Heart left ventricle (tissue), 16 donors: ENCODE measurements around the gene COBL. TPM values are rescaled to one million over a fixed set of nuclear protein-coding genes. Genes with fewer than 3 reads are reported as not detected.

Source experiments
- ATAC-seq, 4 donors: fragments of 200-7000 bp; cut with Tn5 transposase; one replicate each; pipeline ENCODE4 v1.9.1; 2020 to 2022; ENCODE audit warnings: moderate library complexity in 4 of 4, mild to moderate bottlenecking in 3 of 4, moderate number of reproducible peaks in 1 of 4
- DNase-seq, 5 donors: peaks; one replicate each; pipeline ENCODE4 v3.0.0-alpha.2; 2020
- H3K27ac ChIP-seq, 12 donors: fragments of 200-600 bp; sonication (generic) in 4 of 12; one replicate each; pipeline versions ENCODE4 v1.5.0 to v1.8.0; 2016 to 2022; ENCODE audit warnings: mild to moderate bottlenecking in 2 of 12
- H3K27me3 ChIP-seq, 9 donors: fragments of 200-600 bp; sonication (generic) in 2 of 9; one replicate each; pipeline versions ENCODE4 v1.5.1 to v1.8.0; 2016 to 2022; ENCODE audit warnings: mild to moderate bottlenecking in 3 of 9
- H3K36me3 ChIP-seq, 9 donors: fragments of 200-600 bp; sonication (generic) in 2 of 9; one replicate each; pipeline versions ENCODE4 v1.5.0 to v1.8.0; 2018 to 2022; ENCODE audit warnings: mild to moderate bottlenecking in 2 of 9
- H3K4me1 ChIP-seq, 12 donors: fragments of 200-600 bp; sonication (generic) in 4 of 12; one replicate each; pipeline versions ENCODE4 v1.5.0 to v1.8.0; 2016 to 2022; ENCODE audit warnings: mild to moderate bottlenecking in 3 of 12
- H3K4me3 ChIP-seq, 12 donors: fragments of 200-600 bp; sonication (generic) in 4 of 12; one replicate each; pipeline versions ENCODE4 v1.5.0 to v1.8.0; 2017 to 2022; ENCODE audit warnings: mild to moderate bottlenecking in 9 of 12, moderate library complexity in 4 of 12
- H3K9me3 ChIP-seq, 12 donors: fragments of 200-600 bp; sonication (generic) in 4 of 12; one replicate each; pipeline versions ENCODE4 v1.5.0 to v1.8.0; 2016 to 2022; ENCODE audit warnings: mild to moderate bottlenecking in 1 of 12
- POLR2A ChIP-seq, 2 donors: fragments of 450-650 bp; IDR thresholded peaks; one replicate each; pipeline ENCODE4 v1.6.1; 2017; ENCODE audit warnings: antibody characterized with exemption in 2 of 2, mild to moderate bottlenecking in 2 of 2, moderate library complexity in 2 of 2
- WGBS, 4 donors: extraction: QIAGEN DNeasy Blood & Tissue Kit in 2 of 4; methylation state at CpG; one replicate each; pipeline versions ENCODE4 v1.1.5 to v1.1.7; 2013 to 2018; 5-methylcytosine and 5-hydroxymethylcytosine counted together
- intact Hi-C, 10 donors: fragments of 100-400 bp; cut with DNase I; formaldehyde crosslinking; loops; one replicate each; pipeline versions ENCODE4 v1.11.1 to v1.14.2; 2022
- polyA plus RNA-seq, 2 donors: library from polyadenylated mRNA; stranded (reverse); fragments of 200-250 nt; gene quantifications; one replicate each; pipeline ENCODE4 v1.2.3, GENCODE V29; 2013
- total RNA-seq, 9 donors: library from RNA; depleted of rRNA in 2 of 9; stranded (reverse); fragments of >200 nt in 2 of 9; fragmentation: NEBNext Ultra II Directional in 3 of 9; extraction: Animal tissue kit (Norgen Biotek cat#: 25700) in 3 of 9; gene quantifications; one replicate each; pipeline versions ENCODE4 v1.1.0 to v1.2.4, GENCODE V29; 2016 to 2023
- TF ChIP-seq, protein P1 (sequence below), 12 donors: fragments of 200-600 bp; sonication (generic) in 4 of 12; IDR thresholded peaks; one replicate each; pipeline versions ENCODE4 v1.5.0 to v1.8.0; 2018 to 2022; ENCODE audit warnings: antibody characterized with exemption in 12 of 12, mild to moderate bottlenecking in 5 of 12
- donor health status: ischemic (EF 13 %, LVEDD 7.1; RV severe dilation, severe dysfunction).
- donor health status: healthy with polysubstance abuse.
- donor health status: DM: no; HTN: yes; CAD: no.
- donor health status: DM: no; HTN: no; CAD: no.
- donor health status: ischemic (EF 25% LVEDD 6.9; RV normal size, moderate dysfunction).
- donor health status: ischemic (EF 25% LVEDD 5.7; RV mildly dilated, moderate dysfunction).
- donor health status: healthy.
- donor health status: DM: yes; HTN: yes; CAD: no.
- donor health status: ischemic (EF 35%, LVEDD 5.7; RV mildly dilated, moderate dysfunction).
- donor health status: nonischemic (EF 11% LVEDD 7.7; RV severe dilation, severe dysfunction).
- donor health status: DM: yes; HTN: yes; CAD: no.
- donor health status: PGD.
- donor health status: ischemic (EF 29% LVEDD 5.4; RV normal size, mild dysfunction).
- donor health status: nonischemic (EF 23%, LVEDD 6.1; RV moderate dilation, normal function).

Gene COBL
- total and polyA plus RNA-seq, 11 donors = 25.9 to 123 (median 80.4) TPM

DNA sequence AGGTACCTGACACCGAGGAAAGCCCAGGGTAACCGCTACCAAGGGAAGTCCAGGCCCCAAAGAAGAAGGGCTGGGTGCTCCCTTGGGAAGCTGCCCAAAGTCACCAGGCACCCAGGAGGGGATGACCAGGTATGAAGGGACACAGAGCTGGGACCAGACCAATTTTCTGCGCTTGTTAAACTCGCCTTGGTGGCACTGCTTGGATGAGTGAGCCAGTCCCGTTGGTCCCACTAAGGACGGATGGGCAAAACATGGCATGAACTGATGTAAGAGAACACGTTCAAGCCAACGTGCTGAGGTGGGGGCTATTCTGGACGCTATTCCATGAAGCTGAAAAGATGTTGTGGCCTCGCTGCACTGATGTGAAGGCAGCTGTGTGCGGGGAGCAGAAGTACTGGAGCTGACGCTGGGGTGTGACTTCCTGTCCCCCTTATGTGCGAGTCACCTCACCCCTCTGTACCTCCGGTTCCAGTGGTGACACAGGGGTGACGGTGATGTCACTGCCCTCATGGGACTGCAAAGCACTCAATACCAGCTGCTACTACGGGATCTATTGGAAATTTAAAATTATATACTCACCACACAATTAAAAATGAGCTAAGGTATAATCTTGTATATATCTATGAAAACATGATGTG lies 73.6 kb downstream of the COBL start:
- WGBS, 4 donors = 77 to 87% (median 84%) methylated on average over 16 of the region's 16 CpGs
- Histone ChIP-seq H3K9me3 (no peaks in the 10 kb centered on the region), H3K36me3 (no peaks in the 10 kb centered on the region), H3K4me1 (peaks cover 0 to 32% (median 4%) of the 10 kb centered on the region in 12 donors), H3K27ac (no peak overlapping the region), H3K4me3 (no peak overlapping the region), H3K27me3 (no peaks in the 10 kb centered on the region)
- intact Hi-C loops = no loop called here
- ATAC-seq (no peak), DNase-seq (no peak)
- no peak for TF ChIP-seq POLR2A (IDR thresholded peaks at IDR 0.05)
- TF ChIP-seq, protein P1, sequence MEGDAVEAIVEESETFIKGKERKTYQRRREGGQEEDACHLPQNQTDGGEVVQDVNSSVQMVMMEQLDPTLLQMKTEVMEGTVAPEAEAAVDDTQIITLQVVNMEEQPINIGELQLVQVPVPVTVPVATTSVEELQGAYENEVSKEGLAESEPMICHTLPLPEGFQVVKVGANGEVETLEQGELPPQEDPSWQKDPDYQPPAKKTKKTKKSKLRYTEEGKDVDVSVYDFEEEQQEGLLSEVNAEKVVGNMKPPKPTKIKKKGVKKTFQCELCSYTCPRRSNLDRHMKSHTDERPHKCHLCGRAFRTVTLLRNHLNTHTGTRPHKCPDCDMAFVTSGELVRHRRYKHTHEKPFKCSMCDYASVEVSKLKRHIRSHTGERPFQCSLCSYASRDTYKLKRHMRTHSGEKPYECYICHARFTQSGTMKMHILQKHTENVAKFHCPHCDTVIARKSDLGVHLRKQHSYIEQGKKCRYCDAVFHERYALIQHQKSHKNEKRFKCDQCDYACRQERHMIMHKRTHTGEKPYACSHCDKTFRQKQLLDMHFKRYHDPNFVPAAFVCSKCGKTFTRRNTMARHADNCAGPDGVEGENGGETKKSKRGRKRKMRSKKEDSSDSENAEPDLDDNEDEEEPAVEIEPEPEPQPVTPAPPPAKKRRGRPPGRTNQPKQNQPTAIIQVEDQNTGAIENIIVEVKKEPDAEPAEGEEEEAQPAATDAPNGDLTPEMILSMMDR (IDR thresholded peaks at IDR 0.05) = no peak

DNA sequence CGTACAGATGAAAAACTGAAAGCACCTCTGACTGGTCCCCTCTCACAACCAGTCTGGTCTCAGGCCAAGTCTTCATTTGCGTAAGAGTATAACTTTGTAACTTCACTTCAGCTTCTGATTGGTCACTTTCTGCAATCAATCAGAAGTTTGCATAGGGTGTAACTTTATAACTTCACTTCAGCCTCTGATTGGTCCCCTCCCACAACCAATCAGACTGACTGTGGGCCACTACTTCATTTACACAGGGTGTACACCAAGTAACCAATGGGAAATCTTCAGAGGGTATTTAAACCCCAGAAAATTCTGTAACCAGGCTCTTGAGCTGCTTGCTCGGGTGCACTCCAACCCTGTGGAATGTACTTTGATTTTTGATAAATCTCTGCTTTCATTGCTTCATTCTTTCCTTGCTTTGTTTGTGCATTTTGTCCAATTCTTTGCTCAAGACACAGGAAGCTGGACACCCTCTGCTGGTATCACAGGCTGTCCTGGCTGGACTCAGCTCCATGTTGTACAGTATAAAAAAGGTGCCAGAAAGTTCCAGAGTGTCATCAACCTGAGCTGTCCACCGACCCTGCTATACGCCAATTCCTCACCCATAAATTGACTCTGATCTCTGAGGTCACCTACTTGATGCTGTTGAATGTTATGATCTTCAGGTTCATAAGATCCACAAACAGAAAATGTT lies 74.5 kb downstream of the COBL start:
- no peak for TF ChIP-seq POLR2A (IDR thresholded peaks at IDR 0.05)
- TF ChIP-seq, protein P1 (IDR thresholded peaks at IDR 0.05) = no peak
- intact Hi-C loops = no loop called here
- ATAC-seq = no peak
- H3K36me3 ChIP-seq = no peaks in the 10 kb centered on the region
- no peaks in the 10 kb centered on the region for H3K9me3 ChIP-seq
- H3K4me3 ChIP-seq = no peak overlapping the region
- 85 to 92% (median 88%) methylated on average over 5 of the region's 5 CpGs for WGBS, 4 donors
- no peak for DNase-seq
- peaks cover 0 to 33% (median 3%) of the 10 kb centered on the region in 12 donors for H3K4me1 ChIP-seq
- H3K27ac ChIP-seq = no peak overlapping the region
- no peaks in the 10 kb centered on the region for H3K27me3 ChIP-seq

DNA sequence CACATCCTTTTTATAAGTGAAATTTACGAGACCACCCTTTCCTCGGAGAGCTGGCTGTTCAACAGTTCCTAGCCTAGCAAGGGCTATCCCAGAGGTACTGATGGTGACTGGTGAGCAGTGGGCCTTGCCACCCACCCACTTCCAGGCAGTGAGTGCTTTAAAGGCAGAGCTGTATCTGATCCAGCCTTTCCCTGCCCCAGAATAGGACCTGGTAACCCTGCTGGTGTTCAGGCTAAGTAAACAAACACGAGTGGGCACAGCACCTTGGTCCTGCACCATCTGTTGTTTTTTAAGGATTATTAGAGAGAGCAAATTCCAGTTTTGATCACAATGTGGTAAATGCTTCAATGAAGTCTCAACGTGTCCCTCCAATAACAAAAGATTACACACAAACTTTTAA lies 75.7 kb downstream of the COBL start:
- DNase-seq (no peak), ATAC-seq (no peak)
- WGBS, 4 donors = 72 to 82% (median 78%) methylated on average over 4 of the region's 4 CpGs
- TF ChIP-seq, protein P1 (IDR thresholded peaks at IDR 0.05) = no peak
- no peak for TF ChIP-seq POLR2A (IDR thresholded peaks at IDR 0.05)
- Histone ChIP-seq H3K4me3 (no peak overlapping the region), H3K27ac (no peak overlapping the region), H3K36me3 (no peaks in the 10 kb centered on the region), H3K4me1 (peaks cover 0 to 25% (median 1%) of the 10 kb centered on the region in 12 donors), H3K27me3 (no peaks in the 10 kb centered on the region), H3K9me3 (no peaks in the 10 kb centered on the region)
- intact Hi-C loops = no loop called here

DNA sequence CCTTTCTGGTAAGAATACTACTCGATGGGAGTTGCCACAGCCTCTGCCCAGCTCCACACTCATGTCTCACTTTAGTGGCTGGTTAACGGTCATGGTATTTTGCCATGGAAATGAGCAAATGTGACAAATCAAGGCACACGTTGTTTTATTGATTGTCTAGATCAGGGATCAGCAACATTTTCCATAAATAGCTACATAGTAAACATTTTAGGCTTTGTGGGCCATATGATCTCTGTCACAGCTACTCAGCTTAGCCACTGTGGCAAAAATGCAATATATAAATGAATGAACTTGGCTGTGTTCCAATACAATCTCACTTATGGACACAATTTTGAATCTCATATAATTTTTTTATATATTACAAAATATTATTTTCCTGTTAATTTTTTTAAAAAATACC lies 76.9 kb downstream of the COBL start:
- Histone ChIP-seq H3K36me3 (no peaks in the 10 kb centered on the region), H3K27me3 (no peaks in the 10 kb centered on the region), H3K4me1 (peaks cover 0 to 19% (median 0%) of the 10 kb centered on the region in 12 donors), H3K4me3 (no peak overlapping the region), H3K27ac (no peak overlapping the region), H3K9me3 (no peaks in the 10 kb centered on the region)
- WGBS, 4 donors = 78 to 86% (median 83%) methylated on average over 3 of the region's 3 CpGs
- intact Hi-C loops = no loop called here
- no peak for ATAC-seq
- TF ChIP-seq, protein P1 (IDR thresholded peaks at IDR 0.05) = no peak
- DNase-seq = no peak
